Choroid plexus epithelial cell (primary cell): ENCODE results near the gene TNS4.

ENCODE experiments used
- DNase-seq: peaks from one replicate; pipeline ENCODE4 v3.0.0-alpha.2; 2010; ENCODE audit warnings: low read depth
- H3K4me3 ChIP-seq: 2 replicates; pipeline ENCODE4 v1.5.1; 2011; ENCODE audit warnings: low read depth, mild to moderate bottlenecking, control low read depth, low read length, moderate library complexity
- CTCF ChIP-seq: conservative IDR thresholded peaks from 2 replicates; pipeline ENCODE4 v1.5.1; 2011; ENCODE audit warnings: low read depth, mild to moderate bottlenecking, control low read depth, inconsistent platforms, low read length, moderate library complexity

TNS4 gene

GRCh38 chr17:40433551-40434415, 67.6 kb downstream of the TNS4 start:
- peak; percentile 31 for DNase-seq
- H3K4me3 ChIP-seq, result no peak overlapping the region
- peak; percentile 70 for TF ChIP-seq CTCF

GRCh38 chr17:40432864-40433528, 68.4 kb downstream of the TNS4 start:
- H3K4me3 ChIP-seq, result no peak overlapping the region
- no peak for TF ChIP-seq CTCF
- DNase-seq, result peak; percentile 70

- DNase-seq, result no peak
- no peak for TF ChIP-seq CTCF
- H3K4me3 ChIP-seq, result no peak overlapping the region
These were observed 70.2 kb downstream of the TNS4 start for GRCh38 chr17:40431231-40431602.

- H3K4me3 ChIP-seq, result no peak overlapping the region
- DNase-seq, result no peak
- TF ChIP-seq CTCF, result no peak
These were observed 70.9 kb downstream of the TNS4 start for GRCh38 chr17:40430272-40431230.

GRCh38 chr17:40427002-40427491, 74.4 kb downstream of the TNS4 start:
- DNase-seq, result no peak
- no peak for TF ChIP-seq CTCF
- H3K4me3 ChIP-seq, result no peak overlapping the region
